HG02884 (cell line): ENCODE data around the gene SLCO1C1.
"Not testable (repeated sequence)": the region's sequence is repeated elsewhere in the genome, so short reads cannot be mapped to it uniquely, and the experiment has no call there.

ENCODE experiments used
- ATAC-seq: cut with Tn5 transposase; IDR thresholded peaks from one replicate; pipeline ENCODE4 v1.9.1; 2021; ENCODE audit warnings: mild to moderate bottlenecking, moderate library complexity; ENCODE audit not compliant: unreplicated experiment

SLCO1C1 gene, protein sequence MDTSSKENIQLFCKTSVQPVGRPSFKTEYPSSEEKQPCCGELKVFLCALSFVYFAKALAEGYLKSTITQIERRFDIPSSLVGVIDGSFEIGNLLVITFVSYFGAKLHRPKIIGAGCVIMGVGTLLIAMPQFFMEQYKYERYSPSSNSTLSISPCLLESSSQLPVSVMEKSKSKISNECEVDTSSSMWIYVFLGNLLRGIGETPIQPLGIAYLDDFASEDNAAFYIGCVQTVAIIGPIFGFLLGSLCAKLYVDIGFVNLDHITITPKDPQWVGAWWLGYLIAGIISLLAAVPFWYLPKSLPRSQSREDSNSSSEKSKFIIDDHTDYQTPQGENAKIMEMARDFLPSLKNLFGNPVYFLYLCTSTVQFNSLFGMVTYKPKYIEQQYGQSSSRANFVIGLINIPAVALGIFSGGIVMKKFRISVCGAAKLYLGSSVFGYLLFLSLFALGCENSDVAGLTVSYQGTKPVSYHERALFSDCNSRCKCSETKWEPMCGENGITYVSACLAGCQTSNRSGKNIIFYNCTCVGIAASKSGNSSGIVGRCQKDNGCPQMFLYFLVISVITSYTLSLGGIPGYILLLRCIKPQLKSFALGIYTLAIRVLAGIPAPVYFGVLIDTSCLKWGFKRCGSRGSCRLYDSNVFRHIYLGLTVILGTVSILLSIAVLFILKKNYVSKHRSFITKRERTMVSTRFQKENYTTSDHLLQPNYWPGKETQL

DNA sequence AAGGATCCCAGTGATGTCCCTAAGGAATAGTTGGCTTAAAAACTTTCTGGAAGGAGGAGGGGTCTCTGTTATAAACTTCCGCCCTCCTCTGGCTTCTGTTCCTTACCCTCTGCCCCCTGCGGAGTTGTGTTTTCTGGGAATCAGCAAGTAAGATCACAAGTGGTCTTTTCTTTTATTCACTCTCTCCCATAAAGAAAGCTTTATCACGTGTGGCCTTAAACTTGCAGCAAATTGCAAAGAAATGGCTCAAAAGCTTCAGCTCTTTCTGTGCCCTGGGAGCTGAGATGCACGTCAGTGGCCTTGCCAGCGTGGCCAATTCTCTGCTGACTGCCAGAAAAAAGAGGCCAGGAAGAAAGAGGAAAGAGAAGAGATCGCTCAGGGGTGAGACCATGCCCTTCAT lies at the start of gene SLCO1C1:
TSS of gene SLCO1C1 (plus strand) at position 101 of the 400 bp plus-strand sequence. CDS start 4,245 bp downstream, outside the sequence.
- ATAC-seq = no peak

DNA sequence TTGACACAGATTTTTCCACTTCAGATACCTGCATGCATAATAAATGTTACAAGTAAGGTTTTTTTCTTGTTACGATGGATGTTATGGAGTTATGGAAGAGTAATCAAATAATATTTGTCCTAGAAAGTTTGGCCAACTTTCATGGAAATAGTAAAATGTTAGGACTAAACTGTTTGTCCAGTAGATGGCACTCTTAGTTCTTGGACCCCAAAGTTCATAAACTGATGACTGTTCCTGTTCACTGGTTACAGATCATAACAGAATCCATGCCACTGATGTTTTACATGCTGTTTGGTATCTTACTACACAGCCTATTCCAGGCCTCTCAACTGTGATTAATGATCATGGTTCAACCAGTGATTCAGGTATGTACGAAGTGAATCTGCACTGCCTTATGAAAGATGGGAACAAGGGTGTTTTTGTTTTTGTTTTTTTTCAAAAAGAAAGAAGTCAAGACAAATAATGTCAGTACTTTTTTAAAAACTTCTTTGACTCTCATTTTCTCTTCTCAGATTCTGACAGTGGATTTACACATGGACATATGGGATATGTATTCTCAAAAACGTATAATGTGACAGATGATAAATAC lies 48.8 kb upstream of the SLCO1C1 start:
- no peak for ATAC-seq

DNA sequence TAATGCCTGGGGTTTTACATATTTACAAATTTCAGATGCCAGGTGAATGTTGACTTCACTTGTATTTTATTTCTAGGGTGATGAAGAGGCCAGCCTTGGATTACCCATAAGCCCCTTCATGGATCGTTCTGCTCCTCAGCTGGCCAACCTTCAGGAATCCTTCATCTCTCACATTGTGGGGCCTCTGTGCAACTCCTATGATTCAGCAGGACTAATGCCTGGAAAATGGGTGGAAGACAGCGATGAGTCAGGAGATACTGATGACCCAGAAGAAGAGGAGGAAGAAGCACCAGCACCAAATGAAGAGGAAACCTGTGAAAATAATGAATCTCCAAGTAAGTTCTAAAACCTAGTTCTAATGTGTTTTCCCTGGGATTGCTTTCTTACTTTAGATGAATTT lies 41.3 kb upstream of the SLCO1C1 start:
- no peak for ATAC-seq

DNA sequence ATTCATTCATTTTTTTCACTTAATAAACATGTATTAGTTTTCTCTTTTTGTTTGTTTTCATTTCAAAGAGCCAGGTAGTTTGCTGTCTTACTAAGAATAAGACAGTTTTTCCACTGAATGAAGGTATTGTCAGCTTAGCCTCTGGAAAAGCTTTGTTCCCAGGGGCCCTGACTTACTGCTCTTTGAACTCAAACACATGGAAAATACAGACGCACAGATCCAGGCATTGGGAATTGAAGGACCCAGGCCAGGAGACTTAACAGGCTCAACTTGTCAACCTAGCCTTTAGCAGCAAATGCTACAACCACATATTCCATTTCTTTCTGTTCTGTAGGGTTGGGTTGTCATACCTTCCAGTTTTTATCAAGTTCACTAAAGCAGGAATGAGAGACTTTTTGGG lies 38.5 kb upstream of the SLCO1C1 start:
- ATAC-seq = no peak

DNA sequence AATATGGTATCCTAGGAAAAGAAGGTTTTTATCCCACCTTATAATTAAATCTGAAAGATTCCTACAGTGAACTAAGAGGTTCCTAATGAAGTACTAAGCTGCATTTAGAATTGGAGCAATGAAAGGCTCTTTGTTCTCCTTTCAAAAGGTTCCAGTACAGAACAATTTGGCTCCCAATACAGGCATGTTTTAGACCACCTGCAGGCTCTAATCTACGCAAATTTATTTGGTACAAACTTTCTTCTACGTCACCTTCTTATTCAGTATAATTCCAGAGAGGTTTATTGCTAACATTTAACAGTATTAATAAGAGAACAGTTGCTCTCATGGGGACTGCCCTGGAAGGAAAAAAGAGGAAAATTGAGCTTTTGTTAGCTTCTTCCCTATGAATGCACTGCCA lies 37.6 kb upstream of the SLCO1C1 start:
- no peak for ATAC-seq

DNA sequence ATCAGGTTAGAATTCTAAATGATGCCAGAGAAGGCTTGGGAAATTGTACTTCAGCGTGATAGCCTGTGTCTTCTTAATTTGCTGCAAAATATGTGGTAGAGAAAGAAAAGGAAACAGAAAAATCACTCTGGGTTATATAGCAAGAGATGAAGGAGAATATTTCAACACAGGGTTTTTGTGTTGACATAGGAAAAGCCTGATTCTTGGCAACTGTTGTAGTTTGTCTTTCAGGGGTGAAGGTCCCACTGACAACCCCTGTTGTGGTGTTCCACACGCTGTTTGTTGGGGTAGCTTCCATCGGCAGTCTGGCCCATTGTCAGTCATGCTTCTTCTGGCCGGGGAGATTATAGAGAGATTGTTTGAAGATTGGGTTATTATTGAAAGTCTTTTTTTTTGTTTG lies 13.8 kb upstream of the SLCO1C1 start:
- ATAC-seq = no peak

DNA sequence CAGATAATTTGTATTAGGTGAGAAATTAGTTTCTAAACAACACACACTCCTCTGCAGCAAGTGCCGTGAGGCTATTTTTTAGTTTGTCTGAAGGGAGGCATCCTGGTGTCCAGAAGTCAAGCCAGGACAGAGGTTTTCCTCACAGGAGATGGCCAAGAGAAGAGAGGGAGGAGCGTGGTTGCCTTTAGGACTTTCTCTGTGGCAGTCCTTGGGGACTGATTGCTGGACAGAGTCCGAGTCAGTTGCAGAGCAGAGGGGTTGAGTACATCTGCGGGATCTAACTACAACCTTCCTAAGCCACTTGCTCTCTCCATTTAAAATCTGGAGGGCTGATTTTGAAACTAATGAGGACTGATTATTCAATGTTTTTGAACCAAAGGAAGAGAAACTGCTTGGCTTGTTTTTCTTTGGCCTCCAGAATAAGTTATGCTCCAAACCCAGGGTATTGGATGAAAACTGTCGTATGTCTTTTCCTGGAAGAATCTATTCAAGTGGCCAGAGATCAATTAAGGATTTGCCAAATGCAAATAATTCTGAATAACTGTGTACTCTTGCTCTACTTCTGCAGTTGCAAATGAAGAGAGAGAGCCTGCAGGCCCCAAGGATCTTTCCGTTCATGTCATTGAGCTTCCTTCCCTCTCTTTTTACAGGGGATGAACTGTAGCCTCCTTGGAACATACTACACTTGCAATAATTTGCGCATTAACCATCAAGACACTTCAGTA lies 1.2 kb downstream of the SLCO1C1 start:
- ATAC-seq = no peak

DNA sequence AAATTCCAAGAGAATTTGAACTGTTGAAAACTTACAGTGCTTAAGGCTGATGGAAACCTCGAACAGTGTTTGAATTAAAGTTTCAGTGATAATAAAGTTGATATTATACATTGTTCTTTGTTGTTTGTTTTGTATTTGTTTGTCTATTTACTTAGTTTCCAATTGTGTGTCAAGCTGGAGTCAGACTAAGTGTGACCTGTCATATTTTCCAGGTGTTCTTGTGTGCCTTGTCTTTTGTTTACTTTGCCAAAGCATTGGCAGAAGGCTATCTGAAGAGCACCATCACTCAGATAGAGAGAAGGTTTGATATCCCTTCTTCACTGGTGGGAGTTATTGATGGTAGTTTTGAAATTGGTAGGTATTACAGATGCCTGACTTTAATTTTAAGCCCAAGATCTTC lies 6.0 kb downstream of the SLCO1C1 start:
- ATAC-seq = no peak

DNA sequence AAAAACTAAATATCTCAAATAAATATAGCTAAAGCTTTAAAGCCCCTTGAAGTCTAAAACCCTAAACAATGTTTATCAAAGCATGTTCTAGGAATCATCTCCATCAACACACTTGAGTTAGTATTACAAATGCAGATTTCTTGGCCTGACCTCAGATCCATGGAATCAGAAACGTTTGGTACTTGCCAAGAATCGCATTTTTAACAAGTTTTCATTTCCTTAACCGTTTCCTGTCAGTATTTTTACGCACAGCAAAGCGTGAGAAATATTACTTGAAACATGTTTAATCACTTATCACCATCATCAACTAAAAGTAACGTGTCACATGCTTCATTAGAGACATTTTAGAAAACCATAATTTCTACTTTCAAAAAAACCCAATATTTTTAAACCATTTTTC lies 9.7 kb downstream of the SLCO1C1 start:
- ATAC-seq = no peak

DNA sequence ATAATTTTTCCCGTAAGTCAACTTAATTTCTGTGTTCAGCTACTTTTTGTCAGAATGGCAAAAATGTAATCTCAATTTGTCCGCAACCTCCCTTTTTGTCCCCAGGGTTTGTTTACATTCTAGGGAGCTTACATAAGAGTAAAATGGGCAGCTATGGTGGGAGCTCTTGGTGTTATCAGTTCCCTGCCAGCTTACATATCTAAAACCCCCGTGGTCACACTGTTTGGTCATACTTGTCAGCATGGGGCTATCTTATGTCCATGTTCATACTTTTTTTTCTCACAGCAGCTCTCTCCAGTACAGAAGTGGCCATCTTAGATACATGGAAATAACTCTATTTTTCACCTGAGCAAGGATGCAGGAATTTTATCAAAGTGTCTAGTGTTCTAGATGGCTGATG lies 16.7 kb downstream of the SLCO1C1 start:
- no peak for ATAC-seq

DNA sequence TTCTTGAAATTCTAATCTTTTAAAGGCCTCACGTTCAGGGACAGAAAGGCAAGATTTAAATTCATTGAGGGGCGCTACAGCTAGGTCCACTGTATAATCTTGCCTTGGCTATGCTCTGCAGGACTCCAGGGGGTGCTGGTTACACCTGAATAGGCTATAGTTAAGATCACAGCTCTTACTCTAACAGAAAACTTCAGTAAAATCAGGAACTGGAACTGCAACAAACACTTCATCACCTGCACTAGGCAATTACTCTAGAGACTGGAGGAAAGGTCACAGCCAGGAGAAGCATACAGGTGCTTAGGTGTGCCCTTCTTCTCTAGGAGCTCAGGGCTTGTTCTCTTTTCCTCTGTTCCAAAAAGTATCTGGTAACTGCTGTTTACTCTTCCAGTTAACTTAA lies 20.9 kb downstream of the SLCO1C1 start:
- ATAC-seq = no peak

DNA sequence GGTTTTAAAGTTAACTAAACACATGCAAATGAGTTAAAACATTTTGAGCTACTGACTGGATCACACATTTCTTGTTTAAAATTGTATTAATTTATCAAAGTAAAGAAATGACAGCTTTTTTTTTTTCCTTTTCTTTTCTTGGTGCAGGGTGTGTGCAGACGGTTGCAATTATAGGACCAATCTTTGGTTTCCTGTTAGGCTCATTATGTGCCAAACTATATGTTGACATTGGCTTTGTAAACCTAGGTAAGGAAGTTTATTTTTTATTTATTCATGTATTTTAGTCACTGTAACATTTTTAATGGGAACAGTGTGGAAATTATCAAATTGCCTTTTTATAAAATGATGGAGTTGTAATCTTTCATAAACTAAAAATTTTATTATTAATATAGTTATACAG lies 21.9 kb downstream of the SLCO1C1 start:
- no peak for ATAC-seq

DNA sequence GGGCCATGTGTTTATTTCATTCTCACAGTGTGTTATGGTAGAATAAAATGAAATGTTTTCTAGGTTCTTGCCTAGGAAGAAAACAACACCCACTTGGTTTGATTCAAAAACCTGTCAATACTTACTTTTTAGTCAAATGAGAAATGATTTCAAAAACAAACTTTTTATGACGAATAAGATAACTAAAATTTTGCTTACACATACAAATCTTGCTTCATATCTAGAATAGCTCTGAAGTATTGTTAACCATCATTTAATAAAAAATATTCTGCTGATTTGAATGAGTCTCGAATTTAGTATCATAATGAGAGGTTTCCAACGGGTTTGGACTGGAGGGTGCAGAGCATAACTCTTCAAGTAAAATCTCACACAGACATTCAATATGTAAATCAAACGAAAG lies 23.2 kb downstream of the SLCO1C1 start:
- ATAC-seq = no peak

DNA sequence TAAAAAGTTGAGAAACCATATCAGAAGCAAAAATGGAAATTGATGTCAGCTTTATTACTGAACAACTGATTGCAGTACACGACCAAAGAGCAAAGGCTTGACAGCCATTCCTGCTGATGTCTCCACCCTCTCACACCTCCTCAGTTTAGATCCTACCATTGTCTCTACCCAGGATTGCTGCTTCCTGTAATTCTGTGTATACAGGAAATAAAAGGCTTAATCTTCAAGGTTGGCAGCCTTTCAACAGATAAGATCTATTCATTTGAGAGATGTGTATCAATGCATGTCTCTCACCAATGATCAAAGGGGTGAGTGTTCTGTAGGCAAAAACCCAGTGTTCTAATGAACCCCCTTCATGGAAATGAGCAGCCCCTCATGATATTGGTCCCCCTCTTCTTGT lies 27.0 kb downstream of the SLCO1C1 start:
- ATAC-seq = no peak

DNA sequence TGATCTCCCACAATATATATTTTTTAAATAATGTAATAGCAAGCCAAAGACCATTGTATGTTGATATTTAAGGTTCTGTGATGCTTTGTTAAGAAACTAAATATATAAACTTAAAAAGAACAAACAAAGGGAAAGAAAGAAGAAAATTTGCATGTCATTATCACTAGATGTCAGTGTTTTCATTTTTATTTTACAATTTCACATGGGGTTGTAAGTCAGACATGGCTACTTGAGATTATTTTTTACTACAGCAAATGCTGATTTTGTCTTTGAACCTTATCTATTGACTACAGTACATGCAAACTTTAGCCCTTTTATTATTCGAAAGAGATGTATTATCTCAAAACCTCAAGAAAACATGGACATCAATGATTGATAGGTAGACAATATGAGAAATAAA lies 36.1 kb downstream of the SLCO1C1 start:
- no peak for ATAC-seq

DNA sequence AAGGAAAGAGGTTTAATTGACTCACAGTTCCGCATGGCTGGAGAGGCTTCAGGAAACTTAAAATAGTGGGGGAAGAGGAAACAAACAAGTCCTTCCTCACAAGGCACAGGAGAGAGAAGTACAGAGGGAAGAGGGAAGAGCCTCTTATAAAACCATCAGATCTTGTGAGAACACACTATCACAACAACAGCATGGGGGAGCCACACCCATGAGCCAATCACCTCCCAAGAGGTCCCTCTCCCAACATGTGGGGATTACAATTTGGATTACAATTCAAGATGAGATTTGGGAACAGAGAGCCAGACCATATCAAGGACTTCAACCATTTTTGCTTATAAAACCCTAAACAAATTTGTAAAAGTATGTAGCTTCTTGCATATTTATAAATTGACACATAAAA lies 45.8 kb downstream of the SLCO1C1 start:
- ATAC-seq = no peak

DNA sequence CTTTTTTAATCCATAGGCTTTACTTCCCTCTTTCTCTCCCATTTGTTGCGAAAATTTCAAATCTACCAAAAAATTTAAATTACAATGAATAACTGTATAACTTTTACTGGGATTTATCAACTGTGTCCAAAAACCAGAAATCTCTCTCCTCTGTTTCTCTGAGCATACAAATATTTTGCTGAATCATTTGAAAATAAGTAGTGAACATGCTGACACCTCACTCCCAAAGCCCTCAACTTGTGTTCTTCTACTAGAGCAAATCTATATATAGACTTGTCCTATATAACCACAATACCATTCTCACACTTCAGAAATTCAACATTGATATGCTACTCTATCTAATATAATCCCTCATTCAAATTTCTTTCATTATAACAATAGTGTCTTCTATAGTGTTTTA lies 53.1 kb downstream of the SLCO1C1 start:
- ATAC-seq = no peak

DNA sequence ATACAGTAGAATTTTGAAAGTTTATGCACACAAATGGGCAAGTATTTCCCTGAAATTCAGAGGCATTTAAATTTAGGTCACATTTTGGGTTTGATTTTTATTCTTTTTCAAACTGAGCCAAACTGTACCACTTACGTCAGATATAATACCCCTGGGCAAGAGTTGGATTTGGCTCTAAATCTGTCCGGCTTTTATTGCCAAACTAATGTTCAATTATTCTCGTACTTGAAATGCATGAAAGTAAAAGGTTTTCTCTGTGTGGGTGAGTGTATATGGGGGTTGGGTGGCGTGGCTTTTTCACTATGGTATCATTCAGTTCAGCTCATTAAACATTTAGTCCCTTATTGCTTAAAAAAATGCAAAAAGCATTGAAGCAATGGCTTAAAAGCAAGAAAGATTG lies 55.9 kb downstream of the SLCO1C1 start:
- ATAC-seq = no peak

DNA sequence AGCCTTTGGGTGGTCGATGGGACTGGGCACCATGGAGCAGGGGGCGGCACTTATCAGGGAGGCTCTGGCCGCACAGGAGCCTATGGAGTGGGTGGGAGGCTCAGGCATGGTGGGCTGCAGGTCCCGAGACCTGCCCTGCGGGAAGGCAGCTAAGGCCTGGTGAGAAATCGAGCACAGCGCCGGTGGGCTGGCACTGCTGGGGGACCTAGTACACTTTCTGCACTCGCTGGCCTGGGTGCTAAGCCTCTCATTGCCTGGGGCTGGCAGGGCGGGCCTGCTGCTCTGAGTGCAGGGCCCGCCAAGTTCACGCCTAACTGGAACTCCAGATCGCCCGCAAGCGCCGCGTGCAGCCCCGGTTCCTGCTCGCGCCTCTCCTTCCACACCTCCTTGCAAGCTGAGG lies 82.3 kb downstream of the SLCO1C1 start:
- no peak for ATAC-seq

DNA sequence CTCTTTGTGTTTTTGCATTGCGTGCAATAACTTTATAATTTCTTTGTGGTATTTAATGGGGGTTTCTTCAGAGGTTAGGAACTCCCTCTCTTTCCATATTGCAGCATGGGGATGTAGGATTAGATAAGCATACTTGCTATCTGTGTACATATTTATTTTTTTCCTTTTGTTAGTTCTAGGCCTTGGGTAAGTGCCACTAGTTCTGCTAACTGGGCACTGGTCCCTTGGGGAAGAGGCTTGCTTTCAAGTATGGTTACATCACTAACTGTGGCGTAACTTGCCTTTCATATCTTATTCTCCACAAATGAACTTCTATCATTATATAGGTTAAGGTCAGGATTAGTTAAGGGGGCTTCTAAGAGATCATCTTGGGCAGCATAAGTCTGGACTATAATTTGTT lies 83.8 kb downstream of the SLCO1C1 start:
- no peak for ATAC-seq

DNA sequence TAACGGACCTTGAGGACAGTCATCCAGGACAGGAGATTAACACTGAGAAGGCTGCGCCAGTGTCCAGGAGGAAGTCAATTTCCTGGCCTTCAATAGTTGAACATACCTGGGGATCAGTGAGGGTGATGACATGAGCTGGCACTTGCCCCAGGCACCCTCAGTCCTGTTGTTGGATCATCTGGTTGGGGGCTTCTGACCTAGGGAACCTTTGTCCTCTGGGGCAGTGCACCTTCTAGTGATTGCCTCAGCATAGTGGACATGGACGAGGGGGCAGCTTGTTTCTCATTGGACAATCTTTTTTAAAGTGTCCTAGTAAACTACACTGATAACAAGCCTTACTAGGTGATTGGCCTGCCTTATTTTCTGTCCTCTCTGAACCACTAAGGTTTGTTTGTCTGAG lies 84.8 kb downstream of the SLCO1C1 start:
- not testable (repeated sequence) for ATAC-seq
